Right atrium auricular region (tissue), 2 donors: ENCODE measurements around the gene DYSF. TPM values are rescaled to one million over a fixed set of nuclear protein-coding genes. Genes with fewer than 3 reads are reported as not detected.
A peak's percentile ranks its signal among the peaks of the same experiment; 100 is the strongest.

Source experiments
- DNase-seq: peaks from one replicate; pipeline ENCODE4 v3.0.0-alpha.2; 2019; ENCODE audit warnings: low spot score
- H3K27ac ChIP-seq, 2 donors: fragments of 200-600 bp; sonication (generic); 1 replicate in 1 of 2; 2 replicates in 1 of 2; pipeline ENCODE4 v1.5.1; 2016 to 2019
- H3K27me3 ChIP-seq, 2 donors: fragments of 200-600 bp; sonication (generic); one replicate each; pipeline versions ENCODE4 v1.5.1 to v1.6.0; 2017 to 2019
- H3K36me3 ChIP-seq: fragments of 200-600 bp; sonication (generic); one replicate; pipeline ENCODE4 v1.5.1; 2016
- H3K4me1 ChIP-seq, 2 donors: fragments of 200-600 bp; sonication (generic); one replicate each; pipeline versions ENCODE4 v1.5.1 to v1.6.0; 2017 to 2019
- H3K4me3 ChIP-seq, 2 donors: fragments of 200-600 bp; sonication (generic); 1 replicate in 1 of 2; 2 replicates in 1 of 2; pipeline ENCODE4 v1.5.1; 2017 to 2019; ENCODE audit warnings: mild to moderate bottlenecking in 1 of 2, moderate library complexity in 1 of 2
- H3K9me3 ChIP-seq, 2 donors: fragments of 200-600 bp; sonication (generic); one replicate each; pipeline ENCODE4 v1.5.1; 2019
- total RNA-seq, 2 donors: library from RNA; depleted of rRNA; stranded (reverse); fragments of >200 nt; gene quantifications; one replicate each; pipeline ENCODE4 v1.1.0, GENCODE V29; 2016
- TF ChIP-seq, protein P1 (sequence below), 2 donors: fragments of 200-600 bp; sonication (generic); IDR thresholded peaks; one replicate each; pipeline ENCODE4 v1.5.1; 2019; ENCODE audit warnings: antibody characterized with exemption in 2 of 2

The DYSF gene
- total RNA-seq, 2 donors from 2014 or later, result 31.3 to 52.1 TPM

DNA sequence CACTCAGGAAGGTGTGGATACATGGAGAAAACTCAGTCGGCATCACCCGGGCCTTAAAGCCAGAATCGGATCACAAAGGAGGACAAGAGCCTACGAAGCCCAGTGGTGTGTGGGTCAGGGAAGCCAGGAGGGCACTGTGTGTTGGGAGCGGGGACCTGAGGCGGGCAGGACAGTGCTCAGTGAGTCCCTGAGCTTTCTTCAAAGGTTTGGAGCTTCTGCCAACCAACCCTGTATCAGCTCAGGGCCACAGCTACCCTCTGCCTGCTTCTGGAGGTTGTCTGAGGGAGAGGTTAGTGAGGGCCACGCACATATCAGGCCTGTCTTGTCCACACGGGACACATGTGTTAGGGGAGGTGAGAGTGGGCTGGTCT lies 52.4 kb downstream of the DYSF start:
- no peaks in the 10 kb centered on the region for H3K27me3 ChIP-seq
- DNase-seq, result no peak
- peaks cover 0 to 64% of the 10 kb centered on the region in 2 donors for H3K4me1 ChIP-seq
- H3K4me3 ChIP-seq, result no peak overlapping the region
- H3K9me3 ChIP-seq, result no peaks in the 10 kb centered on the region
- TF ChIP-seq, protein P1, sequence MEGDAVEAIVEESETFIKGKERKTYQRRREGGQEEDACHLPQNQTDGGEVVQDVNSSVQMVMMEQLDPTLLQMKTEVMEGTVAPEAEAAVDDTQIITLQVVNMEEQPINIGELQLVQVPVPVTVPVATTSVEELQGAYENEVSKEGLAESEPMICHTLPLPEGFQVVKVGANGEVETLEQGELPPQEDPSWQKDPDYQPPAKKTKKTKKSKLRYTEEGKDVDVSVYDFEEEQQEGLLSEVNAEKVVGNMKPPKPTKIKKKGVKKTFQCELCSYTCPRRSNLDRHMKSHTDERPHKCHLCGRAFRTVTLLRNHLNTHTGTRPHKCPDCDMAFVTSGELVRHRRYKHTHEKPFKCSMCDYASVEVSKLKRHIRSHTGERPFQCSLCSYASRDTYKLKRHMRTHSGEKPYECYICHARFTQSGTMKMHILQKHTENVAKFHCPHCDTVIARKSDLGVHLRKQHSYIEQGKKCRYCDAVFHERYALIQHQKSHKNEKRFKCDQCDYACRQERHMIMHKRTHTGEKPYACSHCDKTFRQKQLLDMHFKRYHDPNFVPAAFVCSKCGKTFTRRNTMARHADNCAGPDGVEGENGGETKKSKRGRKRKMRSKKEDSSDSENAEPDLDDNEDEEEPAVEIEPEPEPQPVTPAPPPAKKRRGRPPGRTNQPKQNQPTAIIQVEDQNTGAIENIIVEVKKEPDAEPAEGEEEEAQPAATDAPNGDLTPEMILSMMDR (IDR thresholded peaks at IDR 0.05), result no peak
- peak overlapping the region in 1 of 2 donors; percentile 70 for H3K27ac ChIP-seq
- H3K36me3 ChIP-seq, result no peaks in the 10 kb centered on the region

DNA sequence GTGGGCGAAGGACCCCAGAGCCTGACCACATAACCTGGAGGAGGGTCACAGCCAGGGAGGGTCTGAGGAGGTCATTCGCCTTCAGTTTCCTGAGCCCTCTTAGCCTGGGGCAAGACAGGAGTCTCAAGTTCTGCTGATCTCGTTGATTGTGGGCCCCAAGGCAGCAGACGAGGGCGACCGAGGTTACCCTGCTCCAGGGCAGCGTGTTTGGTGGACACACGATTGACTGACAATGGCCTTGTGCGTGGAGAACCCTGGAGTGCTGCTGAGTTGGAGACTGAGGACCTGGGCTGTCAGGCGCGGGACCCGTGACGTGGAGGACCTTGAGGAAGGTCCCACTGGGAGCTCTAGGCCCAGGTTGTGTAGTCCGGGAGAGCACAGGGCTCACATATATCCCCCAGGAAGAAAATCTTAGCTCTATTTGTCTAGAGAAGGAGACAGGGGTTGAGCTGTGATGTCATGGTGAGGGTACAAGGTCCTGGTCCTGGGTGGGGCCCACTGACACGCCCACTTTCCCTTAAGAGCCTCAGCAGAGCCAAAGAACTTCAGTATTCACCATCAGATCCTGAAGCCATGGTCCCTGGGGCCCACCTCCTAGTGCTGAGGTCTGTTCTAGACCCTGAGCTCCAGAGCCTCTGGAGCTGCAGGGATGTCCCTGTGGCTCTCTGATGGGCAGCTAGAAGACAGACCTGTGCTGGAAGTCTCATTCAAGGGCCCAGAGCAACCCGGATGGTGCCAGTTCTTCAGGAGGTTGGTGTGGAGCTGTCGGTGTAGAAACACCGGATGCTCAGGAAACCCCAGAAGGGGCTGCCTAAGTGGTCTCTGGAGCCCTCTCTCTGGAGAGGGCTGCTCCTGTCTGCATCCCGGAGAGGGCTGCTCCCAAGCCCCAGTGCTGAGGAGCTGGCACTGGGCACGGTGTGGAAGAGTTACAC lies 53.1 kb downstream of the DYSF start:
- H3K27ac ChIP-seq, result no peak overlapping the region
- H3K4me1 ChIP-seq, result peaks cover 0 to 57% of the 10 kb centered on the region in 2 donors

DNA sequence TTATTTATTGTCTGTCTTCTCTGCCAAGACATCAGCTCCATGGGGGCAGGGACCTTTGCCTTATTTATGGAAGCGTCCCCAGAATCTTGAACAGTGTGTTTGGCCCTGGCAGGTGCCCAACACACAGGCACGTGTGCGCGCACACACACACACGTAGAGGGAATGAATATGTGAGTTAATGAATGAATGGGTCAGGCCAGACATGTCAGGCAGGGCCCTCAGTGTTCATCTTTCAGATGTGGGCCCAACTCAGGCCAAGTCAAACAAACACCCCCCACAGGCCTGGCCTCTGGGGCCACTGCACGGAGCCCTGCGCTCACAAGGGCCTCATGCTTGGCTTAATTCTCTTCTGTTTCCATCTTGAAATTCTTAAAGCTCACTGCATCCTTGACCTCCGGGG lies 54.1 kb downstream of the DYSF start:
- no peaks in the 10 kb centered on the region for H3K9me3 ChIP-seq
- no peaks in the 10 kb centered on the region for H3K36me3 ChIP-seq
- H3K4me3 ChIP-seq, result no peak overlapping the region
- DNase-seq, result no peak
- H3K27me3 ChIP-seq, result no peaks in the 10 kb centered on the region
- peaks cover 0 to 49% of the 10 kb centered on the region in 2 donors for H3K4me1 ChIP-seq
- TF ChIP-seq, protein P1 (IDR thresholded peaks at IDR 0.05), result no peak
- H3K27ac ChIP-seq, result no peak overlapping the region

More for the DNA sequence above, 53.1 kb downstream of the DYSF start:
- no peak overlapping the region for H3K4me3 ChIP-seq
- H3K27me3 ChIP-seq, result no peaks in the 10 kb centered on the region
- no peak for DNase-seq
- TF ChIP-seq, protein P1 (IDR thresholded peaks at IDR 0.05), result no peak
- H3K9me3 ChIP-seq, result no peaks in the 10 kb centered on the region
- H3K36me3 ChIP-seq, result no peaks in the 10 kb centered on the region

DNA sequence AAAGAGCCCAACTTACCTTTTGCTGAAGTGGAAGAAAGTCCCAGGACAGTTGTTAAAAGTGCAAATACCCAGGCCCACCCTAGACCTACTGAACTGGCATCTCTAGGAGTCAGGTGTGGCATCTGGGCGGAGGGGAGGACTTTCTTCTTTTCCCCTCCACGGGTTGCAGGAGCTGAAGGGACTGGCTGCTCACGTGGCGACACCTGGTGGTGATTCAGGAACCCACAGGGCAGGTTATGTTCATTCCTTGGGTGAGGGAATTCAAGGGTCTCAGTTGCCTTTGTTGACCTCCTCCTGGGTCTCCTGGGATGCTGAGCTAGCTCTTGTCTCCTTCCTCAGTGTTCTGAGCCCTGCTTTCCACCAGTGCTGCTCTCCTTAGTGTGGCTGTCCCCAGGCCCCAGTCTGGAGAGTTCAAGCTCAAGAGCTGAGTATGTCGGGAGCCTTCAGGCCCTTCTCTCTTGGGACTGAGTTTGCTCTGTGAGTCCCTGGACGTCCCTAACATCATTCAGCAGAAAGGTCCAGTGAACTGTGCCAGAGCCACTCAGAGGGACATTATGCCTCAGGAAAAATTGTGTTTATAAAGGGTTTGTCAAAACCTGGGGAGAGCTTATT lies 56.9 kb downstream of the DYSF start:
- Histone ChIP-seq H3K4me1 (peaks cover 0 to 21% of the 10 kb centered on the region in 2 donors), H3K27ac (no peak overlapping the region), H3K36me3 (no peaks in the 10 kb centered on the region), H3K4me3 (no peak overlapping the region), H3K27me3 (no peaks in the 10 kb centered on the region), H3K9me3 (no peaks in the 10 kb centered on the region)
- TF ChIP-seq, protein P1 (IDR thresholded peaks at IDR 0.05), result peak; percentile 90 to 95
- peak; percentile 70 for DNase-seq

DNA sequence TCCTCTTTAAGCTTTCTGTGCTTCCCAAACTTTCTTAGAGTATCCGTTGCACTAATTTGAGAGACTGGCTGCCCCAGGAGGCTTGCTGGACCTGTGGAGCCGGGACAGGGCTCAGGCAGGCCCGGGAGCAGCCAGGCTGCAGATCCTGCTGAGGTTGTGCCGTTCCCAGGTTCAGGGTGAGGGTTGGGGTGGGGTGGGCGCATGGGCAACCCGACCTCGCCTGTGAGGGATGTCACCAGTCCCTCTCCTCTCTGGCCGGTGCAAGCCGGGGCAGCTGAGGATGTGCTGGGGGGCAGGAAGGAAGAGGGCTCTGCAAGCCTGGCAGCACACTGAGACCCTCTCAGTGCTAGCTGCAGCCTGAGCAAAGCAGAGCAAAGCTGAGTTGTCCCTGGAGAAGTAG lies 57.6 kb downstream of the DYSF start:
- H3K36me3 ChIP-seq, result peaks cover 4% of the 10 kb centered on the region
- H3K4me1 ChIP-seq, result peaks cover 0 to 14% of the 10 kb centered on the region in 2 donors
- no peaks in the 10 kb centered on the region for H3K27me3 ChIP-seq
- TF ChIP-seq, protein P1 (IDR thresholded peaks at IDR 0.05), result no peak
- no peak overlapping the region for H3K4me3 ChIP-seq
- DNase-seq, result no peak
- no peak overlapping the region for H3K27ac ChIP-seq
- no peaks in the 10 kb centered on the region for H3K9me3 ChIP-seq
